ENCODE results near the gene FAM162B.
"Not testable (repeated sequence)": the region's sequence is repeated elsewhere in the genome, so short reads cannot be mapped to it uniquely, and the experiment has no call there.

FAM162B gene

DNA sequence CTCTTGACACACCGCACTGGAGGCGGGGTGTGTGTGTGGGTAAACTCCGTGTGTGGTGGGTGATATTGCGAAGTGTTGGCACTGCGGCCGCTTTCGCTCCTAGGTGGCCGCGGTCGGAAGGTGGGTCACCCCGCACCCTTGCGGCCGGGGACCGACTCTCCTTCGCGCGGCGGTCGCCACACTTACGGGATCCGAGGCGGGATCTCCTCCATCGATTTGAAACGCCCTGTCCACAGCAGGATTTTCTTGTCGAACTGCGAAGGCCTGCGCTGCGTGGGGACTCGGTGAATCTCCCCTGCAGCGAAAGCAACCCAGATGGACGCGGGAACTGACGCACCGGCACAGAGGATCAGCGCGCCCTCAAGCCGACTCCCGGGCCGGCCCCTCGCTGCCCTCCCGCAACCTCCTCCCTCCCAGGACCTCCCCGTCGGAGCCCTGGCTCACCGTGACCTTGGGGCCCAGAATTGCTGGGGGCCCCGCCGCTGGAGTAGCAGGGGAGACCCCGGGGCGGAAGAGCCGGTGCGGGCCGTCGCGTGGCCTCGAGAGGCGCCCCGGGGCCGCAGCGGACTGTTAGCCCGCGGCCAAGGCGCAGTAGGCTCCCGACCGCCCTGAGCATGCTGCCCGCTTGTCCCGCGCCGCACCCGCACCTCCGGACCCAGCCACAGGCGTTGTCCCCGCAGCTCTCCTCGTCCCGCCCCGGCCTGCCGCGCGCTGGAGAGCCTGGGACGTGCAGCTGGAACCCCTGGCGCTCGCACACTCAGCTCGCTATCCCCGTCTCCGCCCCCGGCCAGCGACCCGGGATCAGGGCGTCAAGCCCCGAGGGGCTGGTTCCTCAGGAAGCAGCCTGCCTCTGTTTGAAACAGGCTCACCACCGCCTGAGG lies at the start of gene FAM162B:
Gene FAM162B, minus strand, starts transcription at position 759 of the 881 bp plus-strand sequence. Its CDS starts 143 bp downstream, at position 616.
- no peak for FAIRE-seq

GRCh38 chr6:116812051-116812650 lies 46.6 kb upstream of the FAM162B start:
- no peak for FAIRE-seq

GRCh38 chr6:116801971-116802370 lies 36.5 kb upstream of the FAM162B start:
- FAIRE-seq = no peak

- FAIRE-seq = no peak
These were observed 34.4 kb upstream of the FAM162B start for GRCh38 chr6:116799945-116800344.

- FAIRE-seq = no peak
These were observed 32.1 kb upstream of the FAM162B start for GRCh38 chr6:116797585-116797984.

DNA sequence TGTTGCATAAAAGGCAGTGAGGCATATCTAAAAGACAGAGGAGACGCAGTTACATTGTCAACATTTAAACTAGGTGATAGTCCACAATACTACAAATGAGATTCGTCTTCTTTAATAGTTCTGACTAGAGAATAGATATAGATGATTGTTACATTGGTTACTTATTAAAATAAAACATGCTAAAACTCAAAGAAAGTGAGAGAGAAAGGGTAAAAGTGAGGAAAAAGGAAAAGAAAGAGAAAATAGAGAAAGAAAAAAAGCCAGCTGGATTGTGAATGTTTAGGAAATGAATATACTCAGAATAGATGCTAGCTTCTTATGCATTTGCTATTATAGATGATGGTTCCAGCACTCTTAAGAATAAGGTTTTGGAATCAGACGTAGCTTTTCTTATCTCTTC lies 27.7 kb upstream of the FAM162B start:
- no peak for FAIRE-seq

DNA sequence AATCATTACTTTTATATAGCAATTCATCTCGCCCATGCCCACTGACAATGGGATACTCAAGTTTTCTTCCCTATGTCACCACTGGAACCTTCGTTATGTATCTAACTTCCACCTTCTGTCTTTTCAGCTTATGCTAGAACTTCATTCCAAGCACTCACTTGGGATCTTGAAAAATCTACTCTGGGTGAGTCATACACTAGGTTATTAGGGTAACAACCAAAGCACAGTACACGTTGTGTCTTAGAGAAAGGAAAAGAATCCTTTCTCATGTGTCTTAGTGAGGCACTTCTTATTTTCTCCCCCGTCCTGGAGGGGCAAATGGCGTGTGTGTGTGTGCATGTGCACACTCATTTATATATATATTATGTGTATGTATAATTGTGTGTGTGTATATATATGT lies 18.3 kb upstream of the FAM162B start:
- FAIRE-seq = no peak

DNA sequence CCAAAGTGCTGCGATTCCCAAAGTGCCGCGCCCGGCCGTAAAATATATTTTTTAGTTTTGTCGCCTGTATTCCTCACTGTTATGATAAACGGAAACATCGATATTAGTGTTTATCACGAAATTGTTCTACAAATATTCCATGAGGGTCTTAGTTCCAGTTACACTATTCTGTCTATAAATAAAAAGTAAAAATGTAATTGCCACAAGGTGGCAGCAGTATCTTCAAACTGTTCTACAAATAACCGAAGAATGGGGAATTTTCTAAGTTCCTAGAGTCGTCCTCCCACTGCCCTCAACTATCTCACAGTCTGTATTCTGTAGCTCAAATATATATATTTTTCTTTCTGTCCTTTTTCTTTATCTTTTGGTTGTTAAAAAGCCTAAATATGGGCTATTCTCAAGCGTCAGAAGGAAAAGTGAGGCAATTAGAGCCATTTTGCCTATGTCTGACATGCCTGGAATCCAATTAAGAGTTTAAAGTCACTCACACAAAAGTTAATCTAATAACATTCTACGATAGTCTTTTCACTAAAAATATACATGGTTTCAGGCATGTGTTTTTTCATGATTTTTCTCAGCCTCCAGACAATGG lies 14.2 kb upstream of the FAM162B start:
- peak; percentile 96 for FAIRE-seq

- FAIRE-seq = no peak
These were observed 8.4 kb upstream of the FAM162B start for GRCh38 chr6:116773886-116774285.

DNA sequence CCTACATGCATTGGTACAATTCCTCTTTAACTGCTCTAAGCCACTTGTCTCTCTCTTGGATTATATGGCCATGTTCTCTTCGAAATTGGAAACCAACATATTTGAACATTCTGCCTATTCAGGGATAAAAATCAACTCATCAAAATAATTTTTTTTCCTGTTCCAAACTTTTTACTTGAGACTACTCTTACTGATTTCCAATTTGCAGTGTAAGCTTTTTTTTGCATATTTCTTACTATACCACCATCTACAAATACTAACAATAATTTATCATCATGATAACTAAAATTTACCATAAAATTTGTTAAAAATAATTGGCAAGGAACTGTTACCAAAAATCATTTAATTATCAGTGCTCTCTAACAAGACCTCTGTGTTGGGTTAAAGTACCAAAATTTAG lies 6.9 kb upstream of the FAM162B start:
- no peak for FAIRE-seq

GRCh38 chr6:116767715-116768114 lies 2.2 kb upstream of the FAM162B start:
- FAIRE-seq = peak; percentile 21

- no peak for FAIRE-seq
These were observed 1.1 kb upstream of the FAM162B start for GRCh38 chr6:116766506-116767176.

DNA sequence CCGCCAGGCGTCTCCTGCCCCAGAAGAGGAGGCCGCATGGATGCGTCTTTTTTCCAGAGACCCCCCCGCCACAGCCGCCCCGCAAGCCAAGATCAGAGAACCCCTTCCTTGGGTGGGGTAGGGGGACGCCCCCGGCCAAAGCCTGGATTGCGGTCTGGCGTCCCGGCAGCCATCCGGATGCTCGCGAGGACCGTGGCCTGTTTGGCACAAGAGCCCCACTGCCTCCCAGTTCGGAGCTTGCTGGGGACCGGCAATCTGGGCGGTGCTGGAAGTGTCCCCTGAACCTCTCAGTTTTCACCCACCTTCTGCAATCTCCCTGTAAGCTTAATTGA lies 924 bp downstream of the FAM162B start:
- FAIRE-seq = no peak

DNA sequence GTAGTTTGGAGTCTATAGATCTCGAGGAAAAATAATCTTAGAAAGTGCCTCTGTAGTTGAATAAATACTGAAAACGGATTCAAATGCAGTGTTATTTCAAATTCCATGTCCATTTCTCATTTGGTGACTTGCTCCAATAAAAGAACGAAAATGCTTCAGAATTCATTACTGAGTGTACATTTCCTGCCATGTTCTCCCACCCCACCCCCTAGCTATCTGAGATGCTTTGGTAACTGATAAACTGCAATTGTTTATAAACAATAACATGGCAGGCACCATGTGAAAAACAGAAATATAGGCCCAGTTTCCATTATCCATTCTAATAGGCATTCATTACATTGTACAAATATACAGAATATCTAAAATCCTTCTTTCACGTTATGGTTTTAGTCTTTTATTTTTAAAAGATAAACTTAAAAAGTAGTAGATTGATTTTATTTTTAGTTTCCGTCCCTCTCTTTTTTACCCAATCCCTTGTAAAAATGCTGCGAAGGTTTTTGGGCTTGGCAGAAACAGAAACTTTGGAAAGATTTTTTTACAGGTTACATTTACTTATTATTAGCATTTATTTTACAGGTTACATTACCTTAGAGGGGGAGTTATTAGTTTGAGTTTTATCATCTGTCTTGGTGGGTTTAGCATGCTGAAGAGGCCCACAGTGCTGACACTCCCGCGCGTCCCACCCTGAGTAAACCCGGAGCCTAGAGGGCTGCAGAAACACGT lies 1.5 kb downstream of the FAM162B start:
- no peak for FAIRE-seq

DNA sequence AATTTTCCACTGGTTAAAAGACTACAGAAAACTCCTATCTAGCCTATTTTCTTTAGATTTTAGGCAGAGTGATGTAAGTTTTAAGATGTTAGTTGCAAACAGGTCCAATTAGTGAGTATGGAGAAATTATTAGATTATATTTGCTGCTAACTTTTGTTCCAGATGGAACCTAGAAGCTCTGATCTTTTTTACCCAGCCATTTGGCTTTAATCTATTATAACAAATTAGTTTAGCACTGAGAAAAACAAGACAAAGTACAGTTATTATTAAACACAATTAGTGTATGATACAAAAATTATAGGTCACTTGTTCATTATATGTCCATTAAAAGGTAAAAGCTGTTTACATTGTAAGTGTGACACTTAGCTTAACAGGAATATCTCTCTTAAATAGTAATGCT lies 2.5 kb downstream of the FAM162B start:
- peak; percentile 30 for FAIRE-seq

GRCh38 chr6:116762235-116762634 lies 3.3 kb downstream of the FAM162B start:
- no peak for FAIRE-seq

GRCh38 chr6:116761779-116762178 lies 3.7 kb downstream of the FAM162B start:
- no peak for FAIRE-seq

DNA sequence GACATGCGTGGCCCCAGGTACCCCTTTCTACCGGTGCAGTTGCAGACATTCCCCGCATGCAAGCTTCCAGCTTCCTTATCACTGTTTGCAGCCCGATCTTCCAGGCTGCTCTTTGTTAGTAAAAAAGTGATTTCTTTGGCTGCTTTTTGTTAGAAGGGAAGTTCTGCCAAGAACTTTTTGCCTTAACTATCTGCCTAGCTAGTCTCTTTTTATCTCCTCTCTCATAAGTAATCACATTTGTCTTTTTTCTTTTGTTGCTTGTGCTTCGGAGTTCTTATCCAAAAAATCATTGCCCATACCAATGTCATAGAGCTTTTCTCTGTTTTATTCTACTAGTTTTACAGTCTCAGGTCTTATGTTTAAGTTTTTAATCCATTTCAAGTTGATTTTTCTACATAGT lies 20.3 kb downstream of the FAM162B start:
- FAIRE-seq = no peak

GRCh38 chr6:116741571-116741970 lies 23.9 kb downstream of the FAM162B start:
- FAIRE-seq = no peak

- FAIRE-seq = not testable (repeated sequence)
These were observed 25.0 kb downstream of the FAM162B start for GRCh38 chr6:116740486-116740885.

- FAIRE-seq = no peak
These were observed 28.5 kb downstream of the FAM162B start for GRCh38 chr6:116737004-116737403.

- FAIRE-seq = no peak
These were observed 35.0 kb downstream of the FAM162B start for GRCh38 chr6:116730513-116730912.

DNA sequence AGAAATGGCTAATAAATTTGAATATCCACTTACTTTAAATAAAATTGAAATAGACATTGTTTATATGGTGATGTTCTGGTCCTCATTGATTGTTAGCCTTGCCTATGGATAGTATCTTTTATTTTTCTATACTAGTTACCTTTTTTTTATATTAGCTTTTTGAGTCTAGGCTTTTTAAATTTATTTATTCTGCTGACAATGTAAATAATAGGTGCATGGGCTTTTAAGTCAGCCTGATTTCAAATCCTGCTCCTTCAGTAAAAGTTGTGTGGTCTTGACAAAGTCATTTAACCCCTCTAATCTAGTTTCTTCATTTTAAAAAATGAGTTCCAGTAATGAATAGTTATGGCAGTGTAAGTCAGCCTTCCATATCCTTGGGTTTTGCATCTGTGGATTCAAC lies 38.6 kb downstream of the FAM162B start:
- FAIRE-seq = peak; percentile 54
